Loucy (cell line): Measurements from ENCODE around the gene GATB.

ENCODE experiments used
- H2AFZ ChIP-seq: fragments of 200-600 bp; sonication (generic); 2 replicates; pipeline ENCODE4 v1.6.0; 2016; ENCODE audit warnings: antibody characterized with exemption, mild to moderate bottlenecking, low read length, moderate library complexity
- H3F3A ChIP-seq: fragments of 200-600 bp; 2 replicates; pipeline ENCODE4 v1.6.0; 2016; ENCODE audit warnings: antibody characterized with exemption, low read depth, mild to moderate bottlenecking
- H3K27me3 ChIP-seq: fragments of 200-600 bp; sonication (generic); 2 replicates; pipeline ENCODE4 v1.6.1; 2014; ENCODE audit warnings: low read length, mild to moderate bottlenecking; ENCODE audit not compliant: insufficient read depth, poor library complexity, severe bottlenecking
- H3K36me3 ChIP-seq: fragments of 200-600 bp; sonication (generic); 2 replicates; pipeline ENCODE4 v1.6.1; 2016; ENCODE audit warnings: low read length; ENCODE audit not compliant: insufficient read depth
- H3K4me1 ChIP-seq: fragments of 200-600 bp; sonication (generic); 2 replicates; pipeline ENCODE4 v1.5.1; 2014; ENCODE audit warnings: low read length, mild to moderate bottlenecking; ENCODE audit not compliant: insufficient read depth, poor library complexity, severe bottlenecking
- H3K4me2 ChIP-seq: fragments of 200-600 bp; sonication (generic); 2 replicates; pipeline ENCODE4 v1.6.0; 2014; ENCODE audit warnings: antibody characterized with exemption, low read length, low read depth, mild to moderate bottlenecking; ENCODE audit not compliant: poor library complexity, severe bottlenecking
- H3K4me3 ChIP-seq: fragments of 200-600 bp; sonication (generic); 2 replicates; pipeline ENCODE4 v1.5.1; 2014; ENCODE audit warnings: low read length, mild to moderate bottlenecking, mixed read lengths; ENCODE audit not compliant: poor library complexity, severe bottlenecking
- H3K79me2 ChIP-seq: fragments of 200-600 bp; sonication (generic); 2 replicates; pipeline ENCODE4 v1.6.1; 2014; ENCODE audit warnings: low read length; ENCODE audit not compliant: insufficient read depth
- H3K9ac ChIP-seq: fragments of 200-600 bp; sonication (generic); 2 replicates; pipeline ENCODE4 v1.6.0; 2014; ENCODE audit warnings: mild to moderate bottlenecking, low read depth, low read length, moderate library complexity; ENCODE audit not compliant: poor library complexity, severe bottlenecking
- H3K9me2 ChIP-seq: fragments of 200-600 bp; sonication (generic); replicated peaks from 2 replicates; pipeline ENCODE4 v1.6.1; 2016; ENCODE audit warnings: low read depth, low read length, mixed read lengths
- H3K9me3 ChIP-seq: fragments of 200-600 bp; sonication (generic); 2 replicates; pipeline ENCODE4 v1.6.1; 2014; ENCODE audit warnings: mild to moderate bottlenecking, antibody characterized with exemption, low read length, low read depth; ENCODE audit not compliant: insufficient read depth
- H4K20me1 ChIP-seq: fragments of 200-600 bp; sonication (generic); 2 replicates; pipeline ENCODE4 v1.6.0; 2014; ENCODE audit warnings: antibody characterized with exemption, low read length, mild to moderate bottlenecking; ENCODE audit not compliant: insufficient read depth, poor library complexity, severe bottlenecking
- EZH2phosphoT487 ChIP-seq: fragments of 200-600 bp; IDR thresholded peaks from 2 replicates; pipeline ENCODE4 v1.6.1; 2018; ENCODE audit warnings: antibody characterized with exemption, mild to moderate bottlenecking, moderate library complexity, borderline replicate concordance
- TF ChIP-seq, protein P1 (sequence below): fragments of 200-600 bp; sonication (generic); conservative IDR thresholded peaks from 2 replicates; pipeline ENCODE4 v1.5.1; 2014; ENCODE audit warnings: mild to moderate bottlenecking, antibody characterized with exemption, low read length

Gene GATB

DNA sequence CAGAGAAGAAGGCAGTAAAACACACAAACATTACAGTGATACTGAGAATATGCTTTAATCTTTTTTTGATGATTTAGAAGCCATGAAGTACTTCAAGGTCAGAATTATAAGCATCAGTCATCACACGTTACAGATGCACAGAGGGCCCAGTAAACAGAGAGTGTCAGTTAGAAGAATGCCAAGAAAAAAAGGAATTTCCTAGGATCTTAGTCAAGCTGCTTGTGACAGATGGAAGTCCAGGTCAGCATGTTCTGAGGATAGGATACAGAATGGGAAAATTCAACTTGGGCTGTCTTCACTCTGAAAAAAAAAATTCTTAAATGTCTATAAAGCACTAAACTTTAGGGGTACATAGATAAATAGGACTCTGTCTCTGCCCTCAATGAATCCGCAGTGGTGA, 38.9 kb downstream of the GATB start:
- TF ChIP-seq, protein P1, sequence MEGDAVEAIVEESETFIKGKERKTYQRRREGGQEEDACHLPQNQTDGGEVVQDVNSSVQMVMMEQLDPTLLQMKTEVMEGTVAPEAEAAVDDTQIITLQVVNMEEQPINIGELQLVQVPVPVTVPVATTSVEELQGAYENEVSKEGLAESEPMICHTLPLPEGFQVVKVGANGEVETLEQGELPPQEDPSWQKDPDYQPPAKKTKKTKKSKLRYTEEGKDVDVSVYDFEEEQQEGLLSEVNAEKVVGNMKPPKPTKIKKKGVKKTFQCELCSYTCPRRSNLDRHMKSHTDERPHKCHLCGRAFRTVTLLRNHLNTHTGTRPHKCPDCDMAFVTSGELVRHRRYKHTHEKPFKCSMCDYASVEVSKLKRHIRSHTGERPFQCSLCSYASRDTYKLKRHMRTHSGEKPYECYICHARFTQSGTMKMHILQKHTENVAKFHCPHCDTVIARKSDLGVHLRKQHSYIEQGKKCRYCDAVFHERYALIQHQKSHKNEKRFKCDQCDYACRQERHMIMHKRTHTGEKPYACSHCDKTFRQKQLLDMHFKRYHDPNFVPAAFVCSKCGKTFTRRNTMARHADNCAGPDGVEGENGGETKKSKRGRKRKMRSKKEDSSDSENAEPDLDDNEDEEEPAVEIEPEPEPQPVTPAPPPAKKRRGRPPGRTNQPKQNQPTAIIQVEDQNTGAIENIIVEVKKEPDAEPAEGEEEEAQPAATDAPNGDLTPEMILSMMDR: no peak
- TF ChIP-seq EZH2phosphoT487: no peak
- no peaks in the 10 kb centered on the region for H3K9me3 ChIP-seq
- H3K4me1 ChIP-seq: peaks cover 13% of the 10 kb centered on the region
- no peaks in the 10 kb centered on the region for H3K9me2 ChIP-seq
- no peak overlapping the region for H3K9ac ChIP-seq
- no peaks in the 10 kb centered on the region for H3K79me2 ChIP-seq
- no peaks in the 10 kb centered on the region for H3K36me3 ChIP-seq
- no peak overlapping the region for H2AFZ ChIP-seq
- no peaks in the 10 kb centered on the region for H3F3A ChIP-seq
- no peak overlapping the region for H3K4me2 ChIP-seq
- no peaks in the 10 kb centered on the region for H4K20me1 ChIP-seq
- no peaks in the 10 kb centered on the region for H3K27me3 ChIP-seq
- H3K4me3 ChIP-seq: no peak overlapping the region

DNA sequence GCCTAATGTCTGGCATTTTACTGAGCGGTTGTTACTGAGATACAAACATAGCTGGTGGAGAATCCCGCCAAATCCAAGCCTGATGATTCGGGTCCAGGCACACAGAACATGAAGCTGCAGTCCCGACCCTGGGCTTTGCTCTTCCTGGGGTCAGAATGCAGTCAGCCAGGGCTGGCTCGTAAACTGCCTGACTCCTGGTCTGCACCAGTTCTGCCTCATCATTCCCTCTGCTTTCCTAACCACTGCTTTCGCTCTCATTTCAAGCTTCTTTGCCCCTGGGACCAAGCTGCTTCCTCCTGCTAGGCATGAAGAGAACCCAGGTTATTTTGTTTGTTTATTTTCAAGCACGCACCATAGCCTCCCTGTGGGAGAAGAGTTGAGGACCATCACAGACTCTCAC, 39.3 kb downstream of the GATB start:
- H3K4me2 ChIP-seq: no peak overlapping the region

DNA sequence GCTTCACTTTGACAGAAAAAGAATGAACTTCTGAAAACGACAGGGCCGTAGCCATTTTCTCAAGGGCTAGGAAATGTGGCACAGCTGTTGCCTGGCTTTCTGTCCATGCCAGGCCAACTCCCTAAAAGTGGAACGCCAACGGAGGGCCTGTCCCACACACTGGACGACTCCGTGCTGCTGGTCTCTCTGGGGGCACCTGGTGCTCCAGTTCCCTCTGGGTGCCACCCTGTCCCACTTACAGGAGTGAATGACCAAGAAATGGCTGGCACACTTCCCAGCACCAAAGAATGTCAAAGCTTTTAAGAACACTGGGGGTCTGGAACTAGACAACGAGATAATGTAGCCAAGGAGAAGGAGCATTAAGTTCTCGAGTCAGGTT, 40.9 kb downstream of the GATB start:
- Histone ChIP-seq H3K4me2 (no peak overlapping the region), H3K79me2 (no peaks in the 10 kb centered on the region), H4K20me1 (no peaks in the 10 kb centered on the region), H3F3A (no peaks in the 10 kb centered on the region), H2AFZ (no peak overlapping the region), H3K27me3 (no peaks in the 10 kb centered on the region), H3K9me3 (no peaks in the 10 kb centered on the region), H3K4me1 (peaks cover 7% of the 10 kb centered on the region), H3K9ac (no peak overlapping the region), H3K9me2 (no peaks in the 10 kb centered on the region), H3K36me3 (no peaks in the 10 kb centered on the region), H3K4me3 (no peak overlapping the region)
- TF ChIP-seq EZH2phosphoT487: no peak
- TF ChIP-seq, protein P1: no peak

More for the DNA sequence above, 39.3 kb downstream of the GATB start:
- no peaks in the 10 kb centered on the region for H3F3A ChIP-seq
- H3K4me3 ChIP-seq: no peak overlapping the region
- H3K9me2 ChIP-seq: no peaks in the 10 kb centered on the region
- no peaks in the 10 kb centered on the region for H3K27me3 ChIP-seq
- no peak overlapping the region for H2AFZ ChIP-seq
- no peaks in the 10 kb centered on the region for H4K20me1 ChIP-seq
- no peaks in the 10 kb centered on the region for H3K36me3 ChIP-seq
- H3K4me1 ChIP-seq: peaks cover 13% of the 10 kb centered on the region
- no peaks in the 10 kb centered on the region for H3K9me3 ChIP-seq
- H3K79me2 ChIP-seq: no peaks in the 10 kb centered on the region
- no peak for TF ChIP-seq EZH2phosphoT487
- TF ChIP-seq, protein P1: no peak
- no peak overlapping the region for H3K9ac ChIP-seq
